HG03159 (cell line): ENCODE measurements around the gene IL12RB2.
"Not testable (repeated sequence)": the region's sequence is repeated elsewhere in the genome, so short reads cannot be mapped to it uniquely, and the experiment has no call there.

ENCODE experiments used
- ATAC-seq: cut with Tn5 transposase; IDR thresholded peaks from one replicate; pipeline ENCODE4 v1.9.1; 2021; ENCODE audit warnings: mild to moderate bottlenecking, moderate library complexity; ENCODE audit not compliant: unreplicated experiment

Gene IL12RB2

DNA sequence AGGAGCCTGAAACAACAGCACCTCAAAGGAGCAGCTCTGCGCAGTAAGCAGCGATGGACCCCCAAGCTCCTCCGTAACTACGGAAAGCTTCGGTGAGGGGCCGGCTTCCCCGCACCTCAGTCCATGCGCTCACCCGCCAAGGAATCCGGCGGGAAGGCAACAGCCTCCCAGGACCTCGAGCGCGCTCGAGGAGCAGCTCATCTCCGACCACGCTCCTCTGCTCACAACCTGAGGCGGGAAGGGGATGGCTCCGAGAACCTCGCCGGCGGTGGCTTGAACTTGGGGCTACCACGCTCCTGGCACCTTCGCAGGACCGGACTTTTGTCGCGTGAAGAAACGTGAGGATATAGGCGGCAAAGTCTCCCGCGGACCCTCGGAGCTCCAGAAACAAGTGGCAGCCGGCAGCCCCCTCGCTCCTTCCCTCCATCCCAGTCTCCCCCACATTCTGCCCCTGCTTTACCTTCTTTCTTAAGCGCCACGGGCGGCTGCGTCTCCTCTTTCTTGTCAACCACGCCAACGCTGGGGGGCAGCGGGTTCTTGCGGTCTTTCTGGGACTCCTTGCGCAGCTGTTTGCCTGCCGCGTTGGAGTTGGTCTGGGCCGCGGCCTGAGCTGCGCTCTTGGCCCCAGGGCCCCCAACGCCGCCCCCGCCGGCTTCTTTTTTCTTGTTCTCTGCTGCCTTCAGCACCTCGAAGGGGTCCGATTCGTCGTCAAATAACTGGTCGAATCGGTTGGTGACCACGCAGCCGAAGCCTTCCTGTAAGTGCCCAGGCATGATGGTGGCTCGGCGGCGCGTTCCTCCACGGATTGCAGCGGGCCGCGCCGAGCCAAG, 122.1 kb downstream of the IL12RB2 start:
- ATAC-seq = peak; percentile 8

DNA sequence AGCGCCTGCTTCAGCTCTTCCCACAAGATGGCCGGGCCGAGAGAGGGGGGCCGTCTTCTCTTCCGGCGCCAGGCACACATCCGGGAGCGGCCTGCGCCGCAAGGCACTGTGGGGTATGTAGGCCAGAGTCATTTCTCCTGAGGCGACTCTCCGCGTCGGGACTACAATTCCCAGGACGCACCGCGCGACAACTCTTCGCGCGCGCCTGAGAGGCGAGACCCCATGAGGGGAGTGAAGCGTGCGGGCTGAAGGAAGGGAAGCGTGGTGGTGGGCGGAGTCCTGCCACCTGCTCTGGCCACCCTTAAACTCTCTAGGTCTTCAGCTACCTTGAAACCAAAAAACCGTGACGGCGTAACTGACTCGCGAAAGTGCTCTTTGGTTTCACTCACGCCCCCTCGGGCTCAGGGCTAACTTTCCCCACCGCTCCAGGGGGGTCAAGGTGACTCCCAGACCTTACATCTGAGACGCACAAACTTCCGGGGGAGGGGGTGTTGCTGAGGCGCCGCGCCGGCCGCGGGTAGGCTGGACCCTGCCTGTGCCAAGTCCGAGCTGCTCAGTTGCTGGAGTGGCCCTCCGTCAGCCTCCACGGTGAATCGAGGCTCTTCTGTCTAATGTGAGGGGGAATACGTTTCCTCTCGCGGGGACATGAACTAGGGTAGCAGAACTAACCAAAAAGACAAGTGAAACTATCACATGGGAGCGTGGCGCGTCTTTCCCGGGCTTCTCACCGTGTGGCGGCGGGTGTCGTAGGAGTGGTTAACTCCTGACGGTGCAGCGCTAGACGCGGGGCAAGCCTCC, 122.9 kb downstream of the IL12RB2 start, which contains the start of gene SERBP1:
TSS of gene SERBP1 (minus strand) at position 45 of the 798 bp plus-strand sequence. CDS start 102 bp downstream, outside the sequence.
- ATAC-seq = peak; percentile 82

DNA sequence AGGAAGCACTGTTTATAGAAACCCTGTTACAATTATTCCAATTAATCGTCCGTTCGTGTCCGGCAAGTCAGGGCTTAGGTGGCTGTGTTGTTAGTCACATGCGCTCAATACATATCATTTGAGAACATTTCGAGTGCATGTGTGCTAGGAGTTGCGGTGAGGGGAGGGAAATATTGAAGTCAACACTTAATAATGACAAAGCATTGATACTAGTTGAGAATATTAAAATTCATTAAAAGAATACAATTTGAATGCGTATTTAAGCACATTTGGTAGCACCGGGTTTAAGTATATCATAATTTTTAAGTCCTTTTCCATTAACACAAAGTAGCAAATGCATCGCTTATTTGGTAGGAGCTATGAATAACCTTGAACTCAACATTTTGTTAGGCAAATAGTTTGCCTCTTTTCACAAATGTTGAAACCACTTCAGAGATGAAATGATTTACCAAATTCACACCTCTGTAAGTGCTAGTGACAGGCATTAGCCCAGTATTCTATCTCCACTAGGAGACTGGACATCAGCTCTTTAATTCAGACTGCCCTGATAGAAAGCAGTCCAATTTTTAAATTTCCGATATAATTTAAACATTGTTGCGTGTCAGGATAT, 123.6 kb downstream of the IL12RB2 start:
- ATAC-seq = no peak

DNA sequence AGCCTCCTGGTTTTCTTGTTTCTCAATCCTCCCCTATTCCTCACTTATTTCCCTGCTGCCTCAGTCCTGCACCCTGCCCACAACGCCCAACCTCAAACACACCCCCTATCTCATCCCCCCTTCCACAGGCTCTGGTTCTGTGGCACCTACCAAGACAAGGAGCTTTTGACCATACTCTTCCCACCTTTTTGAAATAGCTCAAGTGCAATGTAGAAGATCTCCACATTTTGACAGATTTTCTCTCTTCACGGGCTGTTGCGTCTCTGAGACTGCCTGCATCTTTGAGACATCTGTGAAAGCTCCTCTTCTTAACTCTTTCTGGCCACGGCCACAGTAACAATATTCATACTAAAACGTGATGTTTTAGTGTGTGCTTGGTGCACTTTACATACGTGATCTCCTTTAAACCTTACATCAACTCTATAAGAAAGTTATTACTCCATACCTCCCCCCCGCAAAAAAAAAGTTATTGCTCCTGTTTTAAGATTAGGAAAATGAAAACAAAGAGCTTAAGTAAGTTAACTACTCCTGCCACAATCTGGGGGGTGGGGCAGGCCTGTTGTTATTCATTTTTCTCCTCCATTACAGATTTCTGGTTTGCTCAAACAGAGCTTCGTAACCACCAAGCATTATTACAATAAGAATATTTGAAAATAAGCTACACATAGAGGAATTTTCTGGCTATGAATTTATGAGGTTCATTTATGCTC, 124.4 kb downstream of the IL12RB2 start:
- no peak for ATAC-seq

DNA sequence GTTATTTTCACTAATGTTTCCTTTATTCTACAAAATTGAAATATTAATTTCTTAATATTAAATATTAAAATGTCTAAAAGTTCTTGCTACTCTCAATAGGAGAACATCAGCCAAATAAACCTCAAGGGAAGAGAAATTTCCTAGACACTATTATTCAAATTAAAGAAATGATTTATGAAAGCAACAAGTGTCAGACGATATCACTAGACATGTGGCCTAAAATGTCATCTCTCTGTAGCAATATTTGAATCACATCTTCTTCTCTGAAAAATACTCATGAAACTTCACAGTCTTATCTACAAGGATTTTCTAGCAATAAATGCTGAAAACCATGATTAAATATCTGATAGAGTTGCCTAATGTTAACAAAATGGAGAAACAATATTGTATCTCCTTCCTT, 125.1 kb downstream of the IL12RB2 start:
- ATAC-seq = no peak

DNA sequence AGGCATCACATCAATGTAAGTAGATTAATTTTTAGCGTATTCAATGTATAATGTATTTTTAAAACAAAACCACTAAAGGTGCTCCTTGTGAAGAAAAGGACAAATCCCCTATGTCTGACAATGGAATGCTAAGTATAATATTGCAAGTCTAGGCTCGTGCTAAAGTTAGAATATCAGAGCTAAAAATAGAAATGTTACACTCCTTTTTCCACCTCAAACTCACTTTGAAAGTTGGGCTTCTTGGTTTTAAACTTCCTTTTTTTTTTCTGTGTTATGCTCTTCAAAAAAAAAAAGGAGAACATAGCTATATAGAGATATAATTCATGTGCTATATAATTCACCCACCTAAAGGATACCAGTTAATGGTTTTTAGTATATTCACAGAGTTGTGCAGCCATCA, 126.2 kb downstream of the IL12RB2 start:
- no peak for ATAC-seq

DNA sequence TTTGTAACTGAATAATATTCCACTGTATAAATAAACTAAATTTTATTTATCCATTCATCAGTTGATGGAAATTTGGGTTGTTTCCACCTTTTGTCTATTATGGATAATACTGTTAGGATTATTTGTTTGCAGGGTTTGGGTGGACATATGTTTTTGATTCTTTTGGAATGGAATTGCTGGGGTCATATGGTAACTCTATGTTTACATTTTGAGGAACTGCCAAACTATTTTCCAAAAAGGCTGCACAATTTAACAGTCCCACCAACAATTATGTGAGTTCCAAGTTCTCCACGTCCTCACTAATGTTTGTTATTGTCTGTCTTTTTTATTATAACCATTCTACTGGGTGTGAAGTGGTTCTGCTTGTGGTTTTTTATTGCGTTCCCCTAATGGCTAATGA, 126.8 kb downstream of the IL12RB2 start:
- no peak for ATAC-seq

DNA sequence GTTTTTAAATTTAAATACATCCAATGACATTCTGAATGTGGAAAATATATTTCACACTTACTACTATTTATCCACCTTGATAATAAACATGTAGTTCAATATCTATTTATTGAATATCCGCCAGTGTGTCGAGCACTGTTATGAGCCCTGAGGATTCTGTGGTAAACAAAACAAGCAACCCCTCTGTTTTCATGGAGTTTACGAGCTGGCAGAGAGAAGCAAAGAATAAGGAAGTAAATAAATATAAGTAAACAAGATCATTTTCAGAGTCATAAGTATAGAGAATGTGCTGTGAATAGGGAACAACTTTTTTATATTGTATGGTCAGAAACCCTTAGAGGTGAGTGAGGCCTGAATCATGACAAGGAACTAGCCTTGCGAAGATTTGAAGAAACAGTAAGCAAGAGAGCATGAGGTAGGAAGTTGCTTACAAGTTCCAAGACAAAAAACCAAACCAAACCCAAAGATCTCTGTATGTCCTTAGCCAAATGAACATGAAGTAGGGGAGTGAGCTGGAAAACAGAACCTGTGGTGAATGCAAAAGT, 128.9 kb downstream of the IL12RB2 start:
- ATAC-seq = no peak

DNA sequence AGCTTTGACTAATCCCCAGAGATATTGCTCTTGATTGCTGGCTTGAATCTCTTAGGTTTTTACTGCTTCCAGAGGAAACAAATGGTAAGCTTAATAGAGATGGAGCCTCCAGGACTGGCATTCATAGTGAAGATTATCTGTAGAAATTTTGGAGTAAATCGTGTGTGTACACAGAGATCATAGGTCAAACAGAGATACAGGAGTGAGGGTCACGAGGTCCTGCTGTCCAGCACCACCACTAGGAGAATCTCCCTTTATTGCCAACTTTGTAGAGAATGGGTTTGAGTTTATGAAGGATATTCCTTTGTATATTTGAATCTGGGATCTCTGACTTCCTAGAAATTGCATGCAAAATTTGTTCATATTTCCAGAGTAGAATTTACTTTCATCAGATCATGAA, 130.3 kb downstream of the IL12RB2 start:
- no peak for ATAC-seq

DNA sequence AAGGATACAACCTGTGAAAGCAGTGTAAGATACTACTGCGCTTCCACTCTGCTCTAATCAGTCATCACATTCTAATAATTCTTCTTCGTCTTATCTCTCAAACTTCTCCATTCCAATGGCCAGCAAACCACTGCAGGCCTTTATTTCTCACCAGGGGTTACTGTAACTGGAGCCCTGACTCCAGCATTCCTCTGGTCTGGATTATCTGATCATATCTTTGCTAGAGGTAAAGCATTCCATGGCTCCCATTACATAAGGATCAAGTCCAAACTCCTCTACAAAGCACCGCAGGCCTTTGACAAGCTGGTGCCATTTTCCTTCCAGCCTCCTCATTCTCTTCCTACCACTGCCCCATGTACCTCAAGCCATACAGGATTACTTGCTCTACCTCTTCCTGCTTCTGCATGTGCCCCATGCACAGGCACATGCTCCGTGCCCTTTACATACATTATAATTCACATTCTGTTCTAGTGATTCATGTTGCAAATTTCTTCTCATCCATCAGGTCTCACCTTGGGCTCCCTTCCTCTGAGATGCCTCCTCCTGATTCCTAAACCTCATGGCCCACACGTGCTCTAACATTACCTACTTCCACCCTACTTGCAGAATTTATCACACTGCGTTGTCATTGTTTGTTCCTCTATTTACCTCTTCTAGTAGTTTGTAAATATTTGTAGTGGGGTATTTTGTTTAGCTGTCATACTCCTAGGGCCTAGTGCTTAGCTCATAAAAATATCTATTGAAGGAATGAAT, 131.8 kb downstream of the IL12RB2 start:
- ATAC-seq = no peak

DNA sequence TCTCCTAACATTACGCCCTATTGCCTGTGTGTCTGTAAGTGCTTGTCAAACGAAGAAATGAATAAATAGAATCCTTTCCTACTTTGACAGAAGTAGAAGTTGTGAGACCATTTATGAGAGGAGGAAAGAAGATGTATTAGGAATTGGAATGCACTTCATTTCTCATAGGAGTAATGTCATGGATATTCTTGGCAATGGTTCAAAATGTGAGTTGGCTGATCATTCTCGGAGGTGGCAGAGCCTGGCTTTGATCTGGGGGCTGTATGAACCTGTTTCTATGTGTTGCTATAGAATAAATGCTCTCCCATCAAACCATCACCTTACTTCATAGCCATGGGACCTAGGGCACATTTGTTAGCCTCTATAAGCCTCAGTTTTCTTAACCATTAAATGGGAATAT, 132.7 kb downstream of the IL12RB2 start:
- no peak for ATAC-seq

DNA sequence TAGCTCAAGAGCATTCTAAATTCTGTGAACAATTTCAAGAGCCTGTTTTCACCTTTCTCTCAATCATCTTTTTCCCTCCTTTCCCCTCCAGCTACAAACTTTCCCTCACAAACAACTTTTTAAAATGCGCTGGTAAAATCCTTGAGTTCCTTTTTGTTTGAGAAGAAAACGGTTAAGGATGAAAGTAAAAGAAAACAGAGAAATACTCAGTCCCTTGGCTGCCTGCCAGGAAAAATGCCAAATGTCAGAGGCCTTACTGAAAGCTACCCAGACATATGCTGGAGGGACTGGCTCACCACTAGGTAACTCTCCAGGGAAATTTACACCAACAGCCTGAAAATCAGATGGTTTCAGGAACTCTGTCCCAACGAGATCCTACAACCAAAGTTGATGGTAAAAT, 133.5 kb downstream of the IL12RB2 start:
- no peak for ATAC-seq

DNA sequence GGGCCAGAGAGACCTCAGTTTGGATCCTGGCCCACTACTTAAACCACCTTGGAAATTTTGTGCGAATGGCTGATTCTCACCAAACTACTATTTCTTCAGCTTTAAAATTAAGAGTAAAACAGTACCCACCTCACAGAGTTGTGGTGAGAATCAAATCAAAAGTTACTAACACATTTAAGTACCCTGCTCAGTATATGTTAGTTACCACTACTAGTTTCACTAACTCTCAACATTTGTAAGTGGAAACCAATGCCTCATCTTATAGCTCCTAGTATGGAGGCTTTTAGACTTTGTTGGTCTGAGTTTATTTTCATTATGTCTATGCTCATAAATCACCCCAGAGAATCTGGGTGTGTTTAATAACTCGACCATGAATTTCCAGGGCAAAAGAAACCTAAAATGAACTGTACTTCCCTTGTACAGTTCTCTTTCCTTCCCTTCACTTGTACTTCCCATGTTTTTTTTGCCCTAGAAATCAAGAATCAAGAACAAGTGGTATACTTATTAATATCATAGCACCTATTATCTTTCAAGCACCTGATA, 134.1 kb downstream of the IL12RB2 start:
- no peak for ATAC-seq

DNA sequence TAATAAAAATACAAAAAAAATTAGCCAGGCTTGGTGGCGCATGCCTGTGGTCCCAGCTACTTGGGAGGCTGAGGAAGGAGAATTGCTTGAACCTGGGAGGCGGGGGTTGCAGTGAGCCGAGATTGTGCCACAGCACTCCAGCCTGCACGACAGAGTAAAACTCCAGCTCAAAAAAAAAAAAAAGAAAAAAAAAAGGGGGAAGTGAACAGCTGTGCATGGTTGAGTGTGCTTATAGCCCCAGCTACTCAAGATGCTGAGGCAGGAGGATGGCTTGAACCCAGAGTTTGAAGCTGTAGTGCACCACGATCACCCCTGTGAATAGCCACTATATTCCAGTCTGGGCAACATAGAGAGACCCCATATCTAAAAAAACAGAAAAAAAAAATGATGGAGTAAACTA, 138.3 kb downstream of the IL12RB2 start:
- not testable (repeated sequence) for ATAC-seq
